ENCODE measurements around the gene HIVEP3.

The HIVEP3 gene

GRCh38 chr1:41751804-41752513, 166.8 kb downstream of the HIVEP3 start:
- Mint-ChIP-seq H3K4me3 (no peak overlapping the region), H3K27ac (no peak overlapping the region), H3K36me3 (ENCODE audit: low read depth) (no peaks in the 10 kb centered on the region), H3K4me1 (no peaks in the 10 kb centered on the region), H3K9me3 (no peaks in the 10 kb centered on the region), H3K27me3 (ENCODE audit: low read depth) (peaks cover 11% of the 10 kb centered on the region)
- no peak for TF ChIP-seq CTCF (IDR thresholded peaks at IDR 0.05; ENCODE audit: unreplicated experiment in 3 of 3)

GRCh38 chr1:41749991-41750745, 168.6 kb downstream of the HIVEP3 start:
- H3K36me3 Mint-ChIP-seq (ENCODE audit: low read depth): no peaks in the 10 kb centered on the region
- H3K4me3 Mint-ChIP-seq: no peak overlapping the region
- H3K9me3 Mint-ChIP-seq: no peaks in the 10 kb centered on the region
- no peak for TF ChIP-seq CTCF (IDR thresholded peaks at IDR 0.05; ENCODE audit: unreplicated experiment in 3 of 3)
- peaks cover 12% of the 10 kb centered on the region for H3K4me1 Mint-ChIP-seq
- H3K27me3 Mint-ChIP-seq (ENCODE audit: low read depth): peaks cover 11% of the 10 kb centered on the region
- H3K27ac Mint-ChIP-seq: no peak overlapping the region

- no peaks in the 10 kb centered on the region for H3K9me3 Mint-ChIP-seq
- TF ChIP-seq CTCF (IDR thresholded peaks at IDR 0.05; ENCODE audit: unreplicated experiment in 3 of 3): no peak
- no peak overlapping the region for H3K4me3 Mint-ChIP-seq
- peaks cover 19% of the 10 kb centered on the region for H3K4me1 Mint-ChIP-seq
- no peaks in the 10 kb centered on the region for H3K36me3 Mint-ChIP-seq (ENCODE audit: low read depth)
- H3K27me3 Mint-ChIP-seq (ENCODE audit: low read depth): peaks cover 12% of the 10 kb centered on the region
- H3K27ac Mint-ChIP-seq: no peak overlapping the region
Measured at GRCh38 chr1:41745022-41745421, 173.7 kb downstream of the HIVEP3 start.

GRCh38 chr1:41743366-41743765, 175.4 kb downstream of the HIVEP3 start:
- peaks cover 27% of the 10 kb centered on the region for H3K4me1 Mint-ChIP-seq
- H3K9me3 Mint-ChIP-seq: no peaks in the 10 kb centered on the region
- no peaks in the 10 kb centered on the region for H3K36me3 Mint-ChIP-seq (ENCODE audit: low read depth)
- TF ChIP-seq CTCF (IDR thresholded peaks at IDR 0.05; ENCODE audit: unreplicated experiment in 3 of 3): no peak
- no peak overlapping the region for H3K27ac Mint-ChIP-seq
- H3K27me3 Mint-ChIP-seq (ENCODE audit: low read depth): peaks cover 8% of the 10 kb centered on the region
- no peak overlapping the region for H3K4me3 Mint-ChIP-seq

GRCh38 chr1:41742219-41742618, 176.5 kb downstream of the HIVEP3 start:
- H3K4me3 Mint-ChIP-seq: no peak overlapping the region
- no peaks in the 10 kb centered on the region for H3K36me3 Mint-ChIP-seq (ENCODE audit: low read depth)
- no peak overlapping the region for H3K27ac Mint-ChIP-seq
- no peaks in the 10 kb centered on the region for H3K9me3 Mint-ChIP-seq
- peaks cover 8% of the 10 kb centered on the region for H3K27me3 Mint-ChIP-seq (ENCODE audit: low read depth)
- TF ChIP-seq CTCF (IDR thresholded peaks at IDR 0.05; ENCODE audit: unreplicated experiment in 3 of 3): no peak
- H3K4me1 Mint-ChIP-seq: peaks cover 38% of the 10 kb centered on the region

All from nephron (organoid).